GM19025 (cell line): ENCODE results near the gene CCNG1.
A peak's percentile ranks its signal among the peaks of the same experiment; 100 is the strongest.
"Not testable (repeated sequence)": the region's sequence is repeated elsewhere in the genome, so short reads cannot be mapped to it uniquely, and the experiment has no call there.

ENCODE experiments used
- ATAC-seq: cut with Tn5 transposase; IDR thresholded peaks from one replicate; pipeline ENCODE4 v1.9.1; 2021; ENCODE audit warnings: mild to moderate bottlenecking, low read depth, moderate library complexity; ENCODE audit not compliant: unreplicated experiment

Gene CCNG1

GRCh38 chr5:163437309-163438182, at the start of gene CCNG1:
Gene CCNG1, plus strand, starts transcription at chr5:163437595. Its CDS starts 1,662 bp downstream, at chr5:163439257.
- ATAC-seq: peak; percentile 92

GRCh38 chr5:163395792-163396191, 41.6 kb upstream of the CCNG1 start:
- no peak for ATAC-seq

- not testable (repeated sequence) for ATAC-seq
These were observed 40.5 kb upstream of the CCNG1 start for GRCh38 chr5:163396818-163397340.

- ATAC-seq: no peak
These were observed 40.0 kb upstream of the CCNG1 start for GRCh38 chr5:163397354-163397753.

- no peak for ATAC-seq
These were observed 37.5 kb upstream of the CCNG1 start for GRCh38 chr5:163399923-163400322.

- no peak for ATAC-seq
These were observed 36.1 kb upstream of the CCNG1 start for GRCh38 chr5:163401271-163401670.

GRCh38 chr5:163402007-163402406, 35.4 kb upstream of the CCNG1 start:
- ATAC-seq: no peak

- no peak for ATAC-seq
These were observed 32.8 kb upstream of the CCNG1 start for GRCh38 chr5:163404364-163405173.

- ATAC-seq: peak; percentile 69
These were observed 30.2 kb upstream of the CCNG1 start for GRCh38 chr5:163407034-163407655.

- peak; percentile 62 for ATAC-seq
These were observed 29.0 kb upstream of the CCNG1 start for GRCh38 chr5:163408311-163408923.

- ATAC-seq: no peak
These were observed 28.0 kb upstream of the CCNG1 start for GRCh38 chr5:163409384-163409783.

GRCh38 chr5:163410505-163410904, 26.9 kb upstream of the CCNG1 start:
- no peak for ATAC-seq

- not testable (repeated sequence) for ATAC-seq
These were observed 21.7 kb upstream of the CCNG1 start for GRCh38 chr5:163415673-163416072.

GRCh38 chr5:163424836-163425235, 12.6 kb upstream of the CCNG1 start:
- ATAC-seq: no peak

- ATAC-seq: not testable (repeated sequence)
These were observed 11.3 kb upstream of the CCNG1 start for GRCh38 chr5:163426128-163426527.

GRCh38 chr5:163432544-163432943, 4.9 kb upstream of the CCNG1 start:
- ATAC-seq: no peak

- no peak for ATAC-seq
These were observed 4.1 kb upstream of the CCNG1 start for GRCh38 chr5:163433271-163433670.

GRCh38 chr5:163434401-163434866, 3.0 kb upstream of the CCNG1 start:
- ATAC-seq: no peak

GRCh38 chr5:163436515-163436914, 880 bp upstream of the CCNG1 start:
- no peak for ATAC-seq

GRCh38 chr5:163437011-163437308, 435 bp upstream of the CCNG1 start:
- ATAC-seq: no peak

- ATAC-seq: no peak
These were observed 1.7 kb downstream of the CCNG1 start for GRCh38 chr5:163439092-163439425.
